GM12872 (cell line): ENCODE measurements around the gene CLMN.

ENCODE experiments used
- TF ChIP-seq, protein P1 (sequence below): IDR thresholded peaks from 3 replicates; pipeline ENCODE4 v1.5.1; 2011; ENCODE audit warnings: low read depth, mild to moderate bottlenecking, low read length, moderate library complexity; ENCODE audit not compliant: insufficient read depth

CLMN gene

GRCh38 chr14:95327558-95328374 lies 8.1 kb upstream of the CLMN start:
- TF ChIP-seq, protein P1, sequence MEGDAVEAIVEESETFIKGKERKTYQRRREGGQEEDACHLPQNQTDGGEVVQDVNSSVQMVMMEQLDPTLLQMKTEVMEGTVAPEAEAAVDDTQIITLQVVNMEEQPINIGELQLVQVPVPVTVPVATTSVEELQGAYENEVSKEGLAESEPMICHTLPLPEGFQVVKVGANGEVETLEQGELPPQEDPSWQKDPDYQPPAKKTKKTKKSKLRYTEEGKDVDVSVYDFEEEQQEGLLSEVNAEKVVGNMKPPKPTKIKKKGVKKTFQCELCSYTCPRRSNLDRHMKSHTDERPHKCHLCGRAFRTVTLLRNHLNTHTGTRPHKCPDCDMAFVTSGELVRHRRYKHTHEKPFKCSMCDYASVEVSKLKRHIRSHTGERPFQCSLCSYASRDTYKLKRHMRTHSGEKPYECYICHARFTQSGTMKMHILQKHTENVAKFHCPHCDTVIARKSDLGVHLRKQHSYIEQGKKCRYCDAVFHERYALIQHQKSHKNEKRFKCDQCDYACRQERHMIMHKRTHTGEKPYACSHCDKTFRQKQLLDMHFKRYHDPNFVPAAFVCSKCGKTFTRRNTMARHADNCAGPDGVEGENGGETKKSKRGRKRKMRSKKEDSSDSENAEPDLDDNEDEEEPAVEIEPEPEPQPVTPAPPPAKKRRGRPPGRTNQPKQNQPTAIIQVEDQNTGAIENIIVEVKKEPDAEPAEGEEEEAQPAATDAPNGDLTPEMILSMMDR: no peak

DNA sequence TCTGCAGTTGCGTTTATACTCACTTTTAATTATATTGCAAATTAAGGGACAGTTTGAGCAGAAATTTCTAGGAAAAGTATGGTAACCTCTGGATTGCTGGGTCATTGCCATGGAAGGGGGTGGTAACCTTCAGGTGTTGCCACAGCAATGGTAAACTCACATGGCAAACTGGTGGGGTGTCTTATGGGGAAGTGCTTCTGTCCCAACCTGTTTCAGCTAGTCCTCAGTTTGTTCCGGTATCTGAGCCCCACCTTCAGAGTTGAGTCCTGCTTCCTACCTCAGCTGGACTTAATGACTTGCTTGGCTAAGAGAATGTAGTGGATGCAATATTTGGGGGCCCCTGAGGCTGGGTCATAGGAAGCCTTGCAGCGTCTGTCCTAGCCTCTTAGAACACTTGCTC lies 7.3 kb upstream of the CLMN start:
- TF ChIP-seq, protein P1: no peak

- TF ChIP-seq, protein P1: no peak
These were observed 4.2 kb upstream of the CLMN start for GRCh38 chr14:95323917-95324316.

- TF ChIP-seq, protein P1: no peak
These were observed 3.7 kb upstream of the CLMN start for GRCh38 chr14:95323361-95323760.

- TF ChIP-seq, protein P1: no peak
These were observed 2.9 kb upstream of the CLMN start for GRCh38 chr14:95322651-95323050.

DNA sequence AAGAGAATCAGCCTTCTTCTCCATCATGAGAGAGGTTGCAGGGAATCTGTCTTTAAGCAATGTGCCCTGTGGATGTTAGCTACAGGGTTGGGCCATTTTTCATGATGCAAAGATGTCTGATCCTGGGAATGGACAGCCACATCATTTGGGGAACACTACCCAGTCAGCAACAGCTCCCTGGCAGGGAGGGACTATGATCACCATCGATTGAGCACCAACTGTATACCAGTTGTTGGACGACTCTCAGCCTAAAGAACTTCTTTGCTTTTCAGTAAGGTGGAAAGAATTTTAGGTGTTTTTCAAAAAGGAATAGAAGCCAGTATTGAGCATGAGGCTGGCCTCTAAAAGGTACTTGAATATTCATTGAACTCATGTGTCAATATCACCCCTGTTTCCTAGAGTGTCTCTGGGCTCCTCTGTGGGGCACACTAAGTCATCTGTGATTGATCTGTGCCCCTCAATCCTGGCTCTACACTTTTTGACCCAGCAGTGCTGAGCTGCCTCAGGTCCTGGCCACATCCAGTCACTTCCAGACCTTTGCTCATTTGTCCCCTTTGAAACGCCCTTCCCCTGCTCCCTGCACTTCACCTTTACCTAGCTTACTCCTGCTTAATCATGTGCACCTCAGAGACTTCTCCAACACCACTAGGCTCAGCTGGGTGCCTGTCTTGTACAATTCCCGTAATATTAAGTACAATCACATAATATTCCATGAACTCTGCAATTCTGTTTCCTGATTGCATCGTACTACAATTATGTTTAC lies 2.2 kb upstream of the CLMN start:
- TF ChIP-seq, protein P1: no peak

- TF ChIP-seq, protein P1: no peak
These were observed 1.4 kb upstream of the CLMN start for GRCh38 chr14:95320955-95321600.
